Panc1 (cell line): ENCODE results near the gene PDZRN4.

ENCODE experiments used
- CTCF ChIP-seq: fragments of 450-650 bp; IDR thresholded peaks from 2 replicates; pipeline ENCODE4 v1.5.1; 2017; ENCODE audit warnings: mild to moderate bottlenecking
- REST ChIP-seq, 2 experiments: IDR thresholded peaks; 2 replicates each; pipeline ENCODE4 v1.6.1; 2011 to 2012; ENCODE audit warnings: low read depth in 2 of 2, control low read depth in 1 of 2, low read length in 1 of 2, mild to moderate bottlenecking in 1 of 2, moderate library complexity in 1 of 2; ENCODE audit not compliant: insufficient read depth in 1 of 2

- TF ChIP-seq CTCF (no peak), REST (IDR thresholded peaks at IDR 0.05; ENCODE audit: insufficient read depth in 1 of 2, low read depth in 2 of 2, low read length in 1 of 2) (no peak)
Measured at GRCh38 chr12:41206298-41206697, 18.2 kb downstream of the PDZRN4 start.
